GM12878 (cell line): Measurements from ENCODE around the gene SHPK. TPM values are rescaled to one million over a fixed set of nuclear protein-coding genes. Genes with fewer than 3 reads are reported as not detected.
"Not testable (repeated sequence)": the region's sequence is repeated elsewhere in the genome, so short reads cannot be mapped to it uniquely, and the experiment has no call there.

ENCODE experiments used
- ATAC-seq: fragments of 200-7000 bp; cut with Tn5 transposase; 3 replicates; pipeline ENCODE4 v1.9.1; 2020; ENCODE audit warnings: mild to moderate bottlenecking, moderate library complexity
- BruUV-seq: library from RNA; stranded (reverse); fragments of 400-500 nt; replicated peaks from 2 replicates; lab custom pipeline; 2021; lab: Mats Ljungman, UMichigan
- CTCF ChIA-PET: fragments of 300-600 bp; sonication (Branson Sonifier 250); formaldehyde crosslinking; extraction: SDS; loops from one replicate; lab custom pipeline; 2021; ENCODE audit warnings: inconsistent platforms; lab: Yijun Ruan, JAX
- POLR2A ChIA-PET: fragments of 350-600 bp; formaldehyde crosslinking; extraction: SDS; loops from one replicate; lab custom pipeline; 2021; ENCODE audit warnings: inconsistent platforms; lab: Charles Lee
- RAD21 ChIA-PET: fragments of 300-600 bp; sonication (Branson Sonifier 250); formaldehyde crosslinking; loops from one replicate; lab custom pipeline; 2023; ENCODE audit warnings: antibody characterized with exemption; ENCODE audit not compliant: unreplicated experiment; lab: Charles Lee
- SMC1A ChIA-PET: fragments of 300-600 bp; sonication (Branson Sonifier 250); formaldehyde crosslinking; loops from one replicate; lab custom pipeline; 2023; ENCODE audit not compliant: unreplicated experiment, uncharacterized antibody; lab: Charles Lee
- DNase-seq: peaks from one replicate; pipeline ENCODE4 v3.0.0-alpha.2; 2011; ENCODE audit warnings: low read depth, low spot score
- FAIRE-seq: peaks from 3 replicates; lab custom pipeline; 2011; peaks lifted over from hg19 to GRCh38; lab: Jason Lieb, UNC
- H2AFZ ChIP-seq: 2 replicates; pipeline ENCODE4 v1.6.0; 2011; ENCODE audit warnings: low read depth, low read length, control low read depth; ENCODE audit not compliant: control insufficient read depth
- H3K27ac ChIP-seq: 2 replicates; pipeline ENCODE4 v1.5.1; 2011; ENCODE audit warnings: control low read depth; ENCODE audit not compliant: control insufficient read depth, insufficient read depth
- H3K27me3 ChIP-seq, 2 experiments: replicated peaks in 1 of 2; 2 replicates each; pipeline versions ENCODE4 v1.6.0 to v1.6.1; 2011; ENCODE audit warnings: low read length in 1 of 2; ENCODE audit not compliant: control insufficient read depth in 2 of 2, insufficient read depth in 2 of 2
- H3K36me3 ChIP-seq, 2 experiments: 2 replicates each; pipeline ENCODE4 v1.5.1; 2011; ENCODE audit warnings: low read length in 1 of 2; ENCODE audit not compliant: control insufficient read depth in 2 of 2, insufficient read depth in 2 of 2
- H3K4me1 ChIP-seq: 2 replicates; pipeline ENCODE4 v1.6.1; 2011; ENCODE audit warnings: mild to moderate bottlenecking, low read length, moderate library complexity, mixed read lengths; ENCODE audit not compliant: control insufficient read depth, insufficient read depth
- H3K4me2 ChIP-seq: 2 replicates; pipeline ENCODE4 v1.6.0; 2011; ENCODE audit warnings: control low read depth; ENCODE audit not compliant: control insufficient read depth, insufficient read depth
- H3K4me3 ChIP-seq: fragments of 200-600 bp; sonication (generic); 2 replicates; pipeline ENCODE4 v1.5.1; 2016
- H3K79me2 ChIP-seq: 2 replicates; pipeline ENCODE4 v1.6.0; 2011; ENCODE audit warnings: low read length; ENCODE audit not compliant: control insufficient read depth, insufficient read depth
- H3K9ac ChIP-seq: 2 replicates; pipeline ENCODE4 v1.8.0; 2011; ENCODE audit warnings: low read length, control low read depth, mixed read lengths; ENCODE audit not compliant: control insufficient read depth, insufficient read depth
- H3K9me3 ChIP-seq: replicated peaks from 3 replicates; pipeline ENCODE4 v1.5.1; 2011; ENCODE audit warnings: mild to moderate bottlenecking, low read length; ENCODE audit not compliant: control insufficient read depth, insufficient read depth
- H4K20me1 ChIP-seq: 2 replicates; pipeline ENCODE4 v1.6.0; 2011; ENCODE audit not compliant: control insufficient read depth, insufficient read depth
- BCL3 ChIP-seq: IDR thresholded peaks from 2 replicates; pipeline ENCODE4 v1.6.1; 2011; ENCODE audit warnings: borderline replicate concordance, low read depth, mild to moderate bottlenecking, moderate library complexity, low read length; ENCODE audit not compliant: insufficient read depth, poor library complexity, severe bottlenecking
- CEBPZ ChIP-seq: fragments of 150-350 bp; IDR thresholded peaks from 2 replicates; pipeline ENCODE4 v1.6.1; 2016; ENCODE audit warnings: low read depth, low read length
- MEF2A ChIP-seq: IDR thresholded peaks from 2 replicates; pipeline ENCODE4 v1.6.1; 2011; ENCODE audit warnings: low read depth, mild to moderate bottlenecking, low read length, moderate library complexity; ENCODE audit not compliant: insufficient read depth
- MTA3 ChIP-seq: IDR thresholded peaks from 2 replicates; pipeline ENCODE4 v1.6.1; 2012; ENCODE audit warnings: low read length, inconsistent platforms, borderline replicate concordance
- NFXL1 ChIP-seq: fragments of 450-650 bp; IDR thresholded peaks from 2 replicates; pipeline ENCODE4 v1.6.1; 2017; ENCODE audit warnings: antibody characterized with exemption, mild to moderate bottlenecking, borderline replicate concordance
- WGBS: methylation state at CpG from one replicate; pipeline ENCODE4 v1.1.6; 2016; ENCODE audit warnings: low lambda C conversion rate; ENCODE audit not compliant: insufficient replicate concordance, insufficient coverage; ENCODE audit errors: missing lambda C conversion rate; 5-methylcytosine and 5-hydroxymethylcytosine counted together
- in situ Hi-C: fragments of 300-500 bp; cut with MboI; formaldehyde crosslinking; loops from 9 replicates; pipeline ENCODE4 v1.14.3; 2018; ENCODE audit warnings: mixed read lengths
- intact Hi-C: fragments of 100-400 bp; cut with micrococcal nuclease; formaldehyde crosslinking; loops from one replicate; pipeline ENCODE4 v1.14.2; 2022; ENCODE audit not compliant: unreplicated experiment
- polyA plus RNA-seq, 11 experiments: library from polyadenylated mRNA; depleted of rRNA in 4 of 11; unstranded in 6 of 11; stranded (reverse) in 5 of 11; fragments of >200 nt; fragmentation: Nextera tagmentation in 4 of 11; fragmentation: Illumina TruSeq in 1 of 11; extraction: Ambion mirVana in 4 of 11; extraction: Trizol in 1 of 11; gene quantifications; 1 replicate in 1 of 11; 2 replicates in 10 of 11; pipeline versions ENCODE4 v1.2.1 to v1.2.3, GENCODE V29; 2011 to 2016; ENCODE audit warnings: inconsistent platforms in 2 of 11, missing spikeins in 2 of 11, low read depth in 1 of 11
- total RNA-seq, 4 experiments: library from RNA; depleted of rRNA in 3 of 4; stranded (reverse); fragments of >200 nt in 3 of 4; fragmentation: Illumina TruSeq in 1 of 4; extraction: Trizol in 1 of 4; gene quantifications; 2 replicates each; pipeline versions ENCODE4 v1.2.1 to v1.2.3, GENCODE V29; 2013 to 2021

Gene SHPK
- total and polyA plus RNA-seq, 10 of the 15 experiments (the other 5 are each of a cell fraction or from before 2014, with no cell fraction given) = 1.7 to 16.6 (median 12.9) TPM

- no peak for ATAC-seq
- ChIA-PET RAD21 (no interaction called here), SMC1A (no interaction called here), POLR2A (no interaction called here), CTCF (interaction anchor here (1.7 kb wide), 1 partner anchor 36 kb away, joined by 3 read pairs; no protein-coding TSS in a partner anchor)
- DNase-seq = no peak
- Histone ChIP-seq H3K79me2 (no peaks in the 10 kb centered on the region), H2AFZ (no peak overlapping the region), H3K4me2 (no peak overlapping the region), H4K20me1 (no peaks in the 10 kb centered on the region), H3K27me3 (no peaks in the 10 kb centered on the region), H3K4me1 (peaks cover 17% of the 10 kb centered on the region), H3K9ac (no peak overlapping the region), H3K36me3 (no peaks in the 10 kb centered on the region; a peak in 1 of 4 replicates), H3K27ac (no peak overlapping the region), H3K9me3 (no peaks in the 10 kb centered on the region), H3K4me3 (no peak overlapping the region)
- FAIRE-seq = no peak
- BruUV-seq = no TSS peak
- TF ChIP-seq MEF2A (no peak), NFXL1 (no peak), CEBPZ (no peak)
- in situ Hi-C loops (no loop called here), intact Hi-C loops (no loop called here)
- 88% methylated on average over 12 of the region's 12 CpGs for WGBS
Observed at GRCh38 chr17:3566551-3566950, 69.5 kb downstream of the SHPK start.

GRCh38 chr17:3565143-3565542, 70.9 kb downstream of the SHPK start:
- TF ChIP-seq MTA3 (no peak), BCL3 (no peak)
- ATAC-seq = no peak
- no TSS peak for BruUV-seq
- Histone ChIP-seq H3K4me2 (no peak overlapping the region), H3K9ac (no peak overlapping the region), H2AFZ (no peak overlapping the region), H3K27me3 (no peaks in the 10 kb centered on the region), H3K36me3 (no peaks in the 10 kb centered on the region), H4K20me1 (no peaks in the 10 kb centered on the region), H3K4me3 (no peak overlapping the region), H3K4me1 (peaks cover 17% of the 10 kb centered on the region), H3K27ac (no peak overlapping the region), H3K79me2 (no peaks in the 10 kb centered on the region), H3K9me3 (no peaks in the 10 kb centered on the region)
- POLR2A ChIA-PET = no interaction called here
- intact Hi-C loops = no loop called here
- in situ Hi-C loops = no loop called here
- WGBS = 38% methylated on average over 4 of the region's 4 CpGs
- DNase-seq = no peak
- RAD21 ChIA-PET = no interaction called here
- SMC1A ChIA-PET = interaction anchor here (1.1 kb wide), 1 partner anchor 9 kb away, joined by 3 read pairs; no protein-coding TSS in a partner anchor
- CTCF ChIA-PET = interaction anchor here (1.7 kb wide), 1 partner anchor 37 kb away, joined by 3 read pairs; no protein-coding TSS in a partner anchor
- FAIRE-seq = no peak

- DNase-seq, SMC1A ChIA-PET, H3K36me3 ChIP-seq, RAD21 ChIA-PET, ATAC-seq, H3K27me3 ChIP-seq, H3K27ac ChIP-seq, H3K4me2 ChIP-seq, H3K79me2 ChIP-seq, H2AFZ ChIP-seq, intact Hi-C loops, FAIRE-seq, H3K4me3 ChIP-seq, BruUV-seq, H3K9me3 ChIP-seq, H4K20me1 ChIP-seq, H3K9ac ChIP-seq, in situ Hi-C loops, CTCF ChIA-PET: not testable (repeated sequence)
- peaks cover 21% of the 10 kb centered on the region for H3K4me1 ChIP-seq
- POLR2A ChIA-PET = interaction anchor here (0.6 kb wide), 1 partner anchor 739 kb away, joined by 3 read pairs; no protein-coding TSS in a partner anchor
- WGBS = 98% methylated on average over 18 of the region's 28 CpGs
Observed at GRCh38 chr17:3564241-3564640, 71.8 kb downstream of the SHPK start.
